ENCODE results near the gene CBX5. TPM values are rescaled to one million over a fixed set of nuclear protein-coding genes. Genes with fewer than 3 reads are reported as not detected.

Gene CBX5
- total RNA-seq (2022; extraction: Qiagen RNA extraction; ENCODE audit: low read depth), result 20.9 to 25.9 TPM (median 23.1 TPM) in 5 replicates

DNA sequence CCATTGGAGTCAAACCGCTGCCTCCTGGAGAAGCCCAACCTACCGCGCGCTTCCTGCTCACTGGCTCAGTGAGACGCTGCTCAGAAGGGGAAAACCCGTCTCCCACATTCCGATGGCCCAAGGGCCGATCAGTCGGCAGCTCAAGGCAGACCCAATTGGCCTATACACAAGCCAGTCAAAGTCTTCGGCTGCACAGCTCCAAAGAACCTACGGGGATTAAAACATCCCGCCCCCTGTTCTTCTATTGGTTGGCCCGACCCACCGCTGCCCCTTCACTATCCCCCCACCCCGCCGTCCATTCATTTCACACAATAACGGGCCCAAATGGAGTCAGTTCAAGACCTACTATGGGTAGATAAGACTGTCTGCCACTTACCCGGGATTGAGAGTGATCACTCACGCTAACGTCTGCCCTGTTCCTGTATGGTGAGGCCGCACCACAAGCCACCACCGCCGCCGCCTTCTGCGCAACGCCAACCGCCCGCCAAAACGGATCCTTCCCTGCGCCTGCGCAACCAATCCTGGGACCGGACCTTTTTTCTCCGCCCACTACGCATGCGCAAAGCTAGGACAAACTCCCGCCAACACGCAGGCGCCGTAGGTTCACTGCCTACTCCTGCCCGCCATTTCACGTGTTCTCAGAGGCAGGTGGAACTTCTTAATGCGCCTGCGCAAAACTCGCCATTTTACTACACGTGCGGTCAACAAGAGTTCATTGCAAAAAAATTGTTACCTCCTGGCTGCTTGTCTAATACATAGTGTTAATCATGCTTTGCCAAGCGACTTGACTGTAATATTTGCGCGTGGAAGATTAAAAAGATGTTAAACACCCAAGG, at the start of gene CBX5:
CBX5 (minus strand) TSS at position 491 of the 836 bp plus-strand sequence. CDS start 22,472 bp downstream, outside the sequence.

DNA sequence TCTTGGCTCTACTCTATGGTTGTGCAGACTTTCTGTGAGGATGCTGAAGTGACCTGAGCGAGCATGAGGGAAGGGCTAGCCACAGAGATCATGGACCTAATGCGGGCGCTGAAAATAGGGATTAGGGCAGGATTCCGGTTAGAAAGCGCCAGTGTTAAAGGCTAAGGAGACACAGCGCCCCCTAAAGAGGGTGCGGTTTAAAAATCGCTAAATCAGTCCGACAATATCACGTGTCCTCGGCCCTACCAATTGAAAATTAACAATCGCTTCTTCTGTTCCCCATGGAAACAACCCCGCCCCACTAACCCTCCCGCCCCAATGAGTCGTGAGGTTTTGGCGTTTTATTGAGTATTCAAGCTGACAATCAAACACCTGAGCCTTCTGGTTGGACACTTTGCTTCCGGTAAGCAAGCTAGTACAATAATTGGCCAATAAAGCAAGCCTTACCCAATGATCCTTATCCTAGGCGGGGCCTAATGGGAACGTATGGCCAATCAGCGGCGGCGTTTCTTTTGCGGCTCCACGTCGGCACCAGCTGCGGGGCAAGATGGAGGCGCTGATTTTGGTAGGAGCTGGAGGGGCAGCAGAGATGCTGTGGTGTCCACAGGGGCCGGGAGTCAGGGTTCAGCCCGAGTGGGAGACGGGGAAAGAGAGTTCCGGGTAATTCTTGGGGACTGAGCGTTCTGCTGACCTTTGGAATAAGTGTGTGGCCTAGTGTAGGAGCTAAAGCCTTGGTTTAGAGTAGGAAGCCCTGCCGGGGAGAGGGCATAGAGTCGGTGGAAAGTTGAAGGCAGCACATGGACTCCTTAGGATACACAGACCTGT, 44.9 kb upstream of the CBX5 start, which contains the start of gene COPZ1:
COPZ1 (plus strand) TSS at position 515 of the 825 bp plus-strand sequence; CDS start at position 548, 33 bp downstream.

DNA sequence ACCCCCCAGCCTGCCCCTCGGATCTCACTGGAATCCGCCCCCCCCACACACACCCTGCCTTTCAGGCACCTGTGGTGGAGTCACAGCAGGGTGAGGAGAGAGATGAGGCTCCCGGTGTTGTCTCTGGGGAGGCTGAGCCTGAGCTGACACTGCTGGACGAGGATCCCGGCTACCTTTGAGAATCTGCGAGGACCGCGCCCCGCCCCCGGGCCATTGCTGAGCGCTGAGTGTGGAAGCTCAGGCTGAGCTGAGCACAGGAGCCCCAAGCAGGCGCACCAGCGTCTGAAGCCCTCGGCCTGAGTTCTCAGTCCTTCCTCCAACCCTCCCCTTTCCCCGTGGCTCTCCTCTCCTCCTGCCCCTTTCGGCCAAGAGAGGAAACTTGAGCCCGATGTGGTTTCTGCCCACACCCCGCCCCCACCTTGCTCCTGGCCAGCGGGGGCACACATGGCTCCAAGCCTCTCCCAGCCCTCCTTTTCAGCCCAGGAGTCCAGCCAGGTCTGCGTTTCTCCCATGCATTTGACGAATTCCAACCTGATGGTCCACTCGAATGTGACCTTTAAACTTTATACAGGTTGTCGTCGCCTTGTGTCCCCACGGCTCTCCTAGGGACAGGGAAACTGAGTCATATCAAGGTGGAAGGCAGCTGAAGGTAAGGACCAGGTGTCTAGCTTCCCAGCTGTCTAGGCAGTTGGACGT, 21.0 kb upstream of the CBX5 start, which contains the start of gene NFE2:
NFE2 (minus strand) TSS at position 284 of the 696 bp plus-strand sequence. CDS start 5,767 bp downstream, outside the sequence.

DNA sequence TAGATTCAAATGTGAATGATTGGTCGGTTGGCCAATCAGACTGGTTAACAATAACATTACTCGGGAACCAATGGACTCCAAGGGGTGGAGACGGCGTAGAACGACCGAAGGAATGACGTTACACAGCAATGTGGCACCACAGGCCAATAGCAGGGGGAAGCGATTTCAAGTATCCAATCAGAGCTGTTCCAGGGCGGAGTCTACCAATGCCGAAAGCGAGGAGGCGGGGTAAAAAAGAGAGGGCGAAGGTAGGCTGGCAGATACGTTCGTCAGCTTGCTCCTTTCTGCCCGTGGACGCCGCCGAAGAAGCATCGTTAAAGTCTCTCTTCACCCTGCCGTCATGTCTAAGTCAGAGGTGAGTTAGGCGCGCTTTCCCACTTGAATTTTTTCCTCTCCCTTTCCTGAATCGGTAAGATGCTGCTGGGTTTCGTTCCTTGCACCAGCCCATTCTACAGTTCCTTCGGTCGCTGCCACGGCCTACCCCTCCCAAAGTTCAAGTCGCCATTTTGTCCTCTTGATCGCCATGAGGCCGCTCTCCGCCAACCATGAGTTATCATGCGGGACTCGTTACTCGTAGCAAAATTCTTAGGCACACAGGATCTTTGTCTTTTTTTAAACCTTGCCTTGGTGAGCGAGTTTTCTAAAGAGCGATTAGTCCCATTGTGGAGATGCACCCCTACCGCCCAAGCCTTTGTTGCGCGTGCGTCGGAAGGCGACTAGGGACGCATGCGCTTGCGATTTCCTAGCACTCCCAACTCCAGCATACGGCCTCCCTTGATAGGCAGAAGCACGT, 742 bp upstream of the CBX5 start, which contains the start of gene HNRNPA1:
HNRNPA1 (plus strand) TSS at position 259 of the 793 bp plus-strand sequence; CDS start at position 341, 82 bp downstream.

Other genes starting within 250 kb of the CBX5 start
- 0.38 to 1.3 TPM (median 0.61 TPM) in 5 replicates for gene HOXC5, start 247.1 kb downstream of the CBX5 start, total RNA-seq (2022; extraction: Qiagen RNA extraction; ENCODE audit: low read depth)
- gene HOXC4, start 226.3 kb downstream of the CBX5 start, total RNA-seq (2022; extraction: Qiagen RNA extraction; ENCODE audit: low read depth), result 1.9 to 3.5 TPM (median 3.5 TPM) in 5 replicates
- 25.0 to 34.6 TPM (median 30.1 TPM) in 5 replicates for gene SMUG1, start 91.1 kb downstream of the CBX5 start, total RNA-seq (2022; extraction: Qiagen RNA extraction; ENCODE audit: low read depth)
- 1,512 to 2,276 TPM (median 1,557 TPM) in 5 replicates for gene HNRNPA1, start 604 bp upstream of the CBX5 start, total RNA-seq (2022; extraction: Qiagen RNA extraction; ENCODE audit: low read depth)
- gene NFE2, start 20.9 kb upstream of the CBX5 start, total RNA-seq (2022; extraction: Qiagen RNA extraction; ENCODE audit: low read depth), result 0.10 TPM in 1 of 5 replicates, not detected in the others
- 214 to 280 TPM (median 224 TPM) in 5 replicates for gene COPZ1, start 45.0 kb upstream of the CBX5 start, total RNA-seq (2022; extraction: Qiagen RNA extraction; ENCODE audit: low read depth)
- not detected in 5 replicates for gene GPR84, start 84.4 kb upstream of the CBX5 start, total RNA-seq (2022; extraction: Qiagen RNA extraction; ENCODE audit: low read depth)
- gene ZNF385A, start 104.6 kb upstream of the CBX5 start, total RNA-seq (2022; extraction: Qiagen RNA extraction; ENCODE audit: low read depth), result 16.3 to 23.1 TPM (median 22.3 TPM) in 5 replicates
- 195 to 281 TPM (median 253 TPM) in 5 replicates for gene ITGA5, start 139.1 kb upstream of the CBX5 start, total RNA-seq (2022; extraction: Qiagen RNA extraction; ENCODE audit: low read depth)
- gene GTSF1, start 193.5 kb upstream of the CBX5 start, total RNA-seq (2022; extraction: Qiagen RNA extraction; ENCODE audit: low read depth), result not detected in 5 replicates
- gene NCKAP1L, start 217.6 kb upstream of the CBX5 start, total RNA-seq (2022; extraction: Qiagen RNA extraction; ENCODE audit: low read depth), result 0.02 TPM in 1 of 5 replicates, not detected in the others